Activated naive CD8-positive, alpha-beta T cell treated with anti-CD3 and anti-CD28 coated beads for 36 hours (primary cell): Measurements from ENCODE around the gene CCDC81. TPM values are rescaled to one million over a fixed set of nuclear protein-coding genes. Genes with fewer than 3 reads are reported as not detected.

Experiments
- DNase-seq: peaks from one replicate; pipeline ENCODE4 v3.0.0; 2021
- H3K27ac Mint-ChIP-seq: one replicate; pipeline ENCODE4 v1.8.0; 2022; ENCODE audit warnings: mild to moderate bottlenecking, moderate library complexity, mixed read lengths
- H3K27me3 Mint-ChIP-seq: one replicate; pipeline ENCODE4 v1.8.0; 2022; ENCODE audit warnings: mild to moderate bottlenecking, mixed read lengths
- H3K36me3 Mint-ChIP-seq: one replicate; pipeline ENCODE4 v1.8.0; 2021; ENCODE audit warnings: mild to moderate bottlenecking, mixed read lengths
- H3K4me1 Mint-ChIP-seq: one replicate; pipeline ENCODE4 v1.8.0; 2021; ENCODE audit warnings: mixed read lengths
- H3K4me3 Mint-ChIP-seq: one replicate; pipeline ENCODE4 v1.8.0; 2022; ENCODE audit warnings: mild to moderate bottlenecking, moderate library complexity, mixed read lengths
- H3K9me3 Mint-ChIP-seq: one replicate; pipeline ENCODE4 v1.8.0; 2022; ENCODE audit warnings: mixed read lengths
- total RNA-seq, 2 experiments: library from RNA; stranded (reverse); gene quantifications; one replicate each; pipeline ENCODE4 v1.2.3, GENCODE V29; 2021

The CCDC81 gene
- total RNA-seq, 2 experiments from 2014 or later: 0.16 to 0.42 TPM

DNA sequence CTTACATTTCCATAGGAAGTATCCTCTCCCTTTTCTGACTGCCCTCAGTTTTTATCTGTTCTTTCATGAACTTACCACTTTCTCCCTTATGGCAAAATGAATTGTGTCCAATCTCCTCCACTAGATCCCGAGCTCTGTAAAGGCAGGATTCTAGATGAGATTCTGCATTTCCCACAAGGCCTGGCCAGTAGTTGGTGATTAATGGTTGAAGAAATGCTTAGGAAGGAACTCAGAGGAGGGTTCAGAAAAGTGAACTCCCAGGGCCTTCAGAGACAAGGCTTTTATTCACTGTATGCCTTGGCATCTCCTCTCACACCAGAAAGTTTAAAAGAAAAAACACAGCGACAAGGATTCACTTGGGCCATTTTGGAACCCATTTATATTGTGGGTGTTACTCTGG is 66.2 kb downstream of the CCDC81 start:
- H3K36me3 Mint-ChIP-seq: peaks cover 30% of the 10 kb centered on the region
- H3K9me3 Mint-ChIP-seq: no peaks in the 10 kb centered on the region
- H3K4me3 Mint-ChIP-seq: no peak overlapping the region
- peak overlapping the region; percentile 67 for H3K27ac Mint-ChIP-seq
- DNase-seq: no peak
- peaks cover 49% of the 10 kb centered on the region for H3K4me1 Mint-ChIP-seq
- no peaks in the 10 kb centered on the region for H3K27me3 Mint-ChIP-seq

DNA sequence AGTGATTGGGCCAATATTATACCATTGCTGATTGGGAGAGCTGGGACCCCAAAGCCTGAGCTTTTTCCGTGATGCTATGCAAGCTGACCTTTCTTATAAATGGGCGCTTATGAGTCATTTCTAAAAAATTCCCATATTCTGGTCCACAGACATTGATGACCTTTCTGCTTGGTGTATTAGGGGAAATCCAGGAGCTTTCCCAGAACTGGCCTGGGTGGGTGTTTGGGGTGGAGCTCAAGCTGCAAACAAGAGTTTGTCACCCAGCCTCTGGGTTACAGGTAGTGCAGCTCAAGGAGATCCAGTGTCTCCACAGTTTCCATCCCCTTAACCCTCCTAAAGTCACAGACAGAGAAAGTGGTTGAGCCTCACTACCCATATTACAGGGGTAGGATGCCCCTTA is 67.7 kb downstream of the CCDC81 start:
- Mint-ChIP-seq H3K4me1 (peaks cover 60% of the 10 kb centered on the region), H3K9me3 (peaks cover 3% of the 10 kb centered on the region), H3K27ac (peak overlapping the region; percentile 84), H3K36me3 (peaks cover 39% of the 10 kb centered on the region), H3K4me3 (peak overlapping the region; percentile 29), H3K27me3 (no peaks in the 10 kb centered on the region)
- peak; percentile 66 for DNase-seq

DNA sequence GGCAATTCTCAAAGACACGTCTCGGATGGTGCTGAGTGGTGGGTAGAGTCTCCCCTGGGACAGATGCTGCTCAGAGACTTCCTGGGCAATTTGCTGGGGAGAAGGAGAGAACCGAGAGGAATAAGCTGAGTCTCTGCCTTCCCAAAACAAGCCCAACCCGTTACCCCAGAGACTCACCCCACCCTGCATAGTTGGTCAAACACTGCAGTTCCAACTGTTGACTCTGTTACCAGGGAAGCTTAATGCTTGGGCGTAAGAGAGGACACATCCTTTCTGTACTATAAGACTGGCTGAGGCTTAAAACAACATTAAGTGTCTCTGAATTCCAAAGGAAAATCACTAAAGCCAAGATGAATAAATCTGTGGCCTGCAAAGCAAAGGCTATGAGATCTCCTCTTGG is 68.1 kb downstream of the CCDC81 start:
- no peaks in the 10 kb centered on the region for H3K27me3 Mint-ChIP-seq
- peaks cover 40% of the 10 kb centered on the region for H3K36me3 Mint-ChIP-seq
- peak overlapping the region; percentile 84 for H3K27ac Mint-ChIP-seq
- peaks cover 60% of the 10 kb centered on the region for H3K4me1 Mint-ChIP-seq
- peak overlapping the region; percentile 29 for H3K4me3 Mint-ChIP-seq
- no peak for DNase-seq
- peaks cover 3% of the 10 kb centered on the region for H3K9me3 Mint-ChIP-seq

DNA sequence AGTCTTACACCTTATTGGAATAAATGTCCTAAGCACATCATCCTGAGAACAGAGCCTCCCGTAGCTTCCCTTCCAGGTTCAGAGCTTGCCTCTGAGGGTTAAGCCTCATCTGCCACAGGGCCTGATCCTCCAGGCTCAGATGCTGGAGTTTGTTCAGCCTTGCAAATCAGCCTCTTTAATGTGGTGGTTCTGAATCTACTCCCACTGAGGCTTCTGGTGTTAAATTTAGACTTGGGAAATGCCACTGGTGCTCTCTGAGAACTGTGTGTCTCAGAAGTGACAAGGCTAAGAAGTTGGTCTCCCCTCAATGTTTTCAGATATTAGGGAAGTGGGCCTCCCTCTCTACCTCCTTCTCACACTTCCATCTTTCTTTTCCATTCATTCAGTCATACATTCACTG is 68.7 kb downstream of the CCDC81 start:
- H3K9me3 Mint-ChIP-seq: peaks cover 3% of the 10 kb centered on the region
- no peaks in the 10 kb centered on the region for H3K27me3 Mint-ChIP-seq
- peaks cover 42% of the 10 kb centered on the region for H3K36me3 Mint-ChIP-seq
- no peak for DNase-seq
- H3K4me1 Mint-ChIP-seq: peaks cover 60% of the 10 kb centered on the region
- H3K27ac Mint-ChIP-seq: peak overlapping the region; percentile 84
- peak overlapping the region; percentile 25 for H3K4me3 Mint-ChIP-seq

DNA sequence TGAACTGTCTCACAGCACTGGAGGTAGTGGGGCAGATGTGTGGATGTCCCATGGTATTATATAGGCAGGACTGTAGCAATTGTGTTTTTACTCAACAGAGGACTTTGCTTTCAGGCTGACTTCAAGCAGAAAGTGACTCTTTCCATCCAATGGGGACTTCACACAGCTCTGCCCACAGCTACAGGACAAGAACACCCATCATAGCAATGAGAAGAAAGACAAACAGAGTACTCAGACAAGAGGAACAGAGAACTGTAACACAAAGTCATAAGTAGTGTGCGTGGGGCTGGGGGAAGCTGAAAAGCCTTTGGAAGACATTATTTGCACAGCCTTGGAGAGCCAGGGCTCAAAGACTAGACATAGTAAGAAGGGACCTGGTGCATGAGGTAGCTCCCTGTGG is 70.3 kb downstream of the CCDC81 start:
- Mint-ChIP-seq H3K9me3 (peaks cover 3% of the 10 kb centered on the region), H3K4me3 (no peak overlapping the region), H3K36me3 (peaks cover 42% of the 10 kb centered on the region), H3K27me3 (no peaks in the 10 kb centered on the region), H3K4me1 (peaks cover 60% of the 10 kb centered on the region), H3K27ac (peak overlapping the region; percentile 84)
- DNase-seq: no peak

DNA sequence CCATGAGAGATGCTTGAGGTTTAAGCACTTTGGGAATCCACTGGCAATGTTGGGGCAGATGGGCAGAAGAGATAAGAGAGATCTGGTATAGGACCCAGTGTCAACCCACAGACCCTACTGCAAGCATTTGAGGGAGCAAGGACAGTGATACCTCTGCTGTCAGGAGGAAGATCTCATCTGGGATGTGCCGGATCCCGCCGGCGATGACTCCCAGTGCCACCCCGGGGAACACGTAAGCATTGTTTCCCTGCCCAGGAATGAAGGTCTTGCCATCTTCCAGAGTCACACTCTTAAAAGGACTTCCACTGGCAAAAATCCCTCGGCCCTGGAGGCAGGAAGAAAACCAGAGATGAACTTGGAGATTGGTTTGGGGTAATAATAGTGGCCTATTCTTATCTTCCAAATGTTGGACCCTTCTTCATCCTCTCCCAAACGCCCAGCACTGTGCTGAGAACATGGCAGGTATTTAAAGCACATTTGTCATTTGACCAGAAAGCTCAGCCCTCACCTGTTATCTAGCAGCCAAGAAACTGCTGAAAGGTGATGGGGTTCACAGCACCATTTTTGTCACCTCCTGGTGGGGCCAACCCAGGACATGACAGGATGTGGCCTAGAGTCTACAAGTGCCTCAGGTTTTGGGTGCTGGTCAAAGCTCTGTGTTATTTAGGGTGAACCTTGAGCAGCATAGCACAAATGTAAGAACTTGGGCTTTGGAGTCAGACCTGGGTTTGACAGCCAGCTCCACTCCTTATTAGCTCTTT is 71.7 kb downstream of the CCDC81 start:
- Mint-ChIP-seq H3K4me3 (no peak overlapping the region), H3K27ac (peak overlapping the region; percentile 84), H3K36me3 (peaks cover 42% of the 10 kb centered on the region), H3K9me3 (peaks cover 3% of the 10 kb centered on the region), H3K4me1 (peaks cover 48% of the 10 kb centered on the region), H3K27me3 (no peaks in the 10 kb centered on the region)
- DNase-seq: no peak

DNA sequence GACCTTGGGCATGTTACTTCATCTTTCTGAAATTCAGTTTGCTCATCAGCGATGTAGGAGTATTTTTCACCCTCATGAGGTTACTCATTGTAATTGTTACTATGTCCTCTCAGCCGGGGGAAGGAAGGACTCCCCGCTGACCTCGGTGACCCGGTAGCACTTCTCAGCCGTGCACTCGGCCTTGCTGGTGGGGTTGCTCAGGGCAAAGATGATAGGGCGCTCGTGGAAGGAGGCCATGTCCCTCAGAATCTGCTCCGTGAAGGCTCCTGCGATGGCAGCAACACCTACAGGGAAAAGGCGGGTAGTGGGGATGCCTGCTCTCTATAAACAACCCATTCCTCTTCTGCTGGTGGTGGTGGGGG is 72.2 kb downstream of the CCDC81 start:
- H3K27me3 Mint-ChIP-seq: no peaks in the 10 kb centered on the region
- H3K27ac Mint-ChIP-seq: no peak overlapping the region
- no peak overlapping the region for H3K4me3 Mint-ChIP-seq
- H3K4me1 Mint-ChIP-seq: peaks cover 47% of the 10 kb centered on the region
- DNase-seq: no peak
- peaks cover 41% of the 10 kb centered on the region for H3K36me3 Mint-ChIP-seq
- H3K9me3 Mint-ChIP-seq: peaks cover 3% of the 10 kb centered on the region

DNA sequence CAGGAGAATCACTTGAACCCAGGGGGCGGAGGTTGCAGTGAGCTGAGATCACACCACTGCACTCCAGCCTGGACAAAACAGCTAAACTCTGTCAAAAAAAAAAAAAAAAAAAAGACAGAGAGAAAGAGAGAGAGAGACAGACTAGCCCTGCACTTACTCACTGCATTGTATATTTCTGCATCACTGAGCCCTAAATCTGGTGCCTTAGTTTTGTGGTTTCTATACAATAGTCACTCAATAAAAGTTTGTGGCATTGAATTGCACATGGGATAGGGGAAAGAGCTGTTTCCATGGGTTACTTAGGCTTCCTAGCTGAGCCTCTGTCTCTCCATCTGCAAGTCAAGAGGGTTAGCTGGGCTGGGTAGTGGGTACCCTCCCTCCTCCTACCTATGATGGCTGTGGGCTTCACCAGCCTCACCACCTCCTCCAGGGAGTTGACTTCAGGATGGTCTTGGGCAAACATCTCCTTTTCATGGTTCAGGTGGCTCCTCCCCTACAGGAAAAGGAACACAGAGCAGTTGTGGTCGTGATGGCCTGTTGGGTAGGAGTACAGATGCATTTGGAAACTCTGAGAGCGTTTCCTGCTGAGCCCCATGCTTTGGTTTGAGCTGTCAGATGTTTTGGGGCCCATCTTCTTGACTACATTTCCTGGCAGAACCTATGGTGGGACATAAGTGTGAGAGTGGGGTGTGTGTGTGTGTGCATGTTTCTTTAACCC is 73.2 kb downstream of the CCDC81 start:
- Mint-ChIP-seq H3K27ac (no peak overlapping the region), H3K4me1 (peaks cover 39% of the 10 kb centered on the region), H3K4me3 (peak overlapping the region; percentile 33), H3K36me3 (peaks cover 35% of the 10 kb centered on the region), H3K9me3 (peaks cover 3% of the 10 kb centered on the region), H3K27me3 (no peaks in the 10 kb centered on the region)
- peak; percentile 60 for DNase-seq

DNA sequence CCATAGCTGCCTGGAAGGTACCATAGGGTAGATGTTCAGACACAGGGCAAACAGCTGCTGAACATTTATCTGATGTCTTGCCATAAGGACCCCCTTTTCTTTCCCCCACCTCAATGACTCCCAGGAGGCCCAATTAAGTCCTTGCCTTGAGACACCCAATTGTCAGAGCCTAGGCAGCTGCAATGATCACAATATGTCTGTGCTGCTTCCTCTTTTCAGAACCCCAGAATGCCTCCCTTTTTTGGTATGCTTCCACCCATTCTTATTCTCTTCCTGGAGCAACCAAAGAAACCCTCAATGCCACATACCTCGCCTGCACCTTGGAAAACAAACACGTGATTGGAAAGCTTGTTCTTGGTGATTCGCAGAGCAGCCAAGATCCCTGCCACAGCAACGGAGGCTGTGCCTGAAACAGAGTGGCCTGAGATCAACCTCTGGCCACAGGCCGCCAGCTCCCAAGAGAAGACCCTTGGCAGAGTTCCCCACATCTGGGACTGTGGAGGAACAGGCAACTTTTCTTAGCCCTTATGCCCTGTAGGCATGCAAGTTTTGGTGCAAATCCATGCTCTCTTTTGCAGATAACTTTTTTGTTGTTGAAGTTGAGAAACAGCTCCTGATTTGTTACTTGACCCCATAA is 75.4 kb downstream of the CCDC81 start:
- DNase-seq: no peak
- Mint-ChIP-seq H3K4me1 (peaks cover 19% of the 10 kb centered on the region), H3K4me3 (no peak overlapping the region), H3K27me3 (no peaks in the 10 kb centered on the region), H3K36me3 (peaks cover 24% of the 10 kb centered on the region), H3K27ac (no peak overlapping the region), H3K9me3 (peaks cover 3% of the 10 kb centered on the region)

DNA sequence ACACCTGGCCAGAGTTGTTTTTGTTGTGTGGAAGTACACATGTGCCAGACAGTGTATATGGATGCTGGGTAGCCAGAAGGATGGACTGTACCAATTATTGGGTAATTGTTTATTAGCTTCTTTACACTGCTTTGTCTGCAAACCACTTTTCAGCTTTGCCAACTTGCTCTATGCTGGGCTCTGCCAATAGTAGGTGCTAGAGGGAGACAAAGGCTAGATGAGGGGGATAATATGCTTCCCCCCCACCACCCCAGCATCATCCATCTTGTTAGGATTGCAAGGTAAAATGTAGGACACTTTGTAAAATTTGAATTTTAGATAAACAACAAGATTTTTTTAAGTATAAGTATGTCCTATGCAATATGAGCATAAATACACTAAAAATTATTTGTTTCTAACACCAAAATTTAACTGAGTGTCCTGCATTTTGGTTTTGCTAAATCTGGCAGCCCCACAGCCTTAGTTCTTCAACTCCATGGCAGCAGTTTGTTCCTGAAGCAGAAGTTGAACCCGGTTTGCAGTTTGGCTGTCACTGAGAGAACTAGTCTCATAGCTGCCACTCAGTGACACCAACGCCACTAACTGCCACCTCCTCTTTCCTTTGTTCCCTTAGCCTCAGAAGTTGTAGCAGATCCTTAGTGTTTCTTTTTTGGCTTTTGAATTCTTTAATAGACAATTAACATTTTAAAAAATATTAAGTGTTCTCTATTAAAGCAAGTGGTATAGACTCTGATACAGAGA is 78.8 kb downstream of the CCDC81 start:
- no peak for DNase-seq
- Mint-ChIP-seq H3K27me3 (no peaks in the 10 kb centered on the region), H3K36me3 (peaks cover 6% of the 10 kb centered on the region), H3K9me3 (no peaks in the 10 kb centered on the region), H3K27ac (no peak overlapping the region), H3K4me1 (peaks cover 14% of the 10 kb centered on the region), H3K4me3 (no peak overlapping the region)

DNA sequence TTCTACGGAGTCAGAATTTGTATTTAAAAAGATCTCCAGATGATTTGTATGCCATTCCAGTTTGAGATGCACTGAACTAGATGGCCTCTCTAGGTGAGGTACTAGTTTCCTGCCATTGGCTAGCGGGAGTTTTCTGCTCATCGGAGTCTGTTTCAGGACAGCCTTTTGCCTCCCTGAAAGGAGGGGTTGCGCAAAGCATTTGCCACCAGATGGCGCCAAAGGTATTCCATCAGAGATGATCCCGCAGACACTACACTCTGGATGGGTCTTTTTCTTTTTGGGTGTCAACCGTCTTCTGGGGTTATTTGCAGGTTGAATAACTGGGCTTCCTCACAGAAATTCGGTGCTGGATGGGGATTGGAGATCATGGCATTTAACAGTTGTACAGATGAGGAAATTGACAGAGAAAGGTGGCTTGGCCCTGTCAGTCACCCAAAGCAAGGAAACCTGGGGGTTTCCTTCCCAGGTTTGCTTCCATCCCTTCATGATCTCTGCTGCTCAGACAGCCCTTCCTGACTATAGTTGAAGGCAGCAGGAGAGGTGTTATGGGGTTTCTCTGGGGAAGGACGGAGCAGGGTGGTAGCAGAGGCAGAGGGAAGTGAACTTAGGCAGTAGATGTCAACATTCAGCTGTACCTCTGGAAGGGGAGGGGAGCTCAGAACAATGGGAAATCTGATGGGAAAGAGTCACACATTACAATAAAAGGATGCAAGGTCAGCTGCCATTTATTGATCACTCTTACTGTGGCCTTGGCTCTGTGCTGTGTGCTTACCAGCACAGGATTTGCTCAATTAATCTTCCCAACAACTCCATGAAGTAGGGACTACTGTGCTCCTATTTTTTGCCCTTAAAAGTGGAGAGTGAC is 81.6 kb downstream of the CCDC81 start:
- DNase-seq: peak; percentile 71
- Mint-ChIP-seq H3K9me3 (no peaks in the 10 kb centered on the region), H3K27ac (peak overlapping the region; percentile 52)

DNA sequence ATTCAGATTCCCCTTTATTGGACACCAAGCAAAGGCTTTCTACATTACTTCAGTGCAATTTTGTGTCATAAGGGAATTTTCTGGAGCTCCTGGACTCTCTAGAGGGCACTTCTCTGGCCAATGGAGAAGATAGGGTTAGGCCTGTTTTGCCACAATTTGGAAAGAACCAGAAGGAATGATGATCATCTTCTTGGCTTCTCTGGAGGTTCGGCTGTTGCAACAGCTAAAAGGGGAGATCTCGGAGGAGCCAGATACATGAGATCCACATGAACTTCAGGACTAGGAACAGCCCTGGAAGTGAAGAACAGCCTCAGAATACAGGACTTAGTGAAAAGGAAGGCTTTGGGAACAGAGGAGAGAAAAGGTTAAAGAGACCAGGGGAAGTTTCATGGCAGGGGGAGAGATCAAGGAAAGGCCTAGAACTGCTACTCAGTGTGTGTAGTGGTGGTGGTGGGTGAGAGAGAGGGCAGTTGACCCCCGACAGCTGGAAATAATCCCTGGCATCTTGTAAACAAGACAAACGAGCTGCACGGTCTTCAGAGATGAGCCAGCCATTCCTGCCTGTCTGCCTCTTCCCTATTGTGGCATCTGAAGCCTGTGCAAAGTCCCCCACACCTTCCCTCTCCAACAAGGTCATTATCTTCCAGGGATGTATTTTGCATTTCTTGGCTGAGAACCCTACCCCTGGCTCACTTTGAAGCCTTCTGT is 83.8 kb downstream of the CCDC81 start:
- Mint-ChIP-seq H3K27me3 (no peaks in the 10 kb centered on the region), H3K27ac (no peak overlapping the region), H3K4me3 (no peak overlapping the region), H3K9me3 (no peaks in the 10 kb centered on the region), H3K4me1 (peaks cover 24% of the 10 kb centered on the region), H3K36me3 (peaks cover 2% of the 10 kb centered on the region)
- DNase-seq: no peak

More for the DNA sequence above, 81.6 kb downstream of the CCDC81 start:
- Mint-ChIP-seq H3K36me3 (peaks cover 2% of the 10 kb centered on the region), H3K27me3 (no peaks in the 10 kb centered on the region), H3K4me3 (no peak overlapping the region), H3K4me1 (peaks cover 24% of the 10 kb centered on the region)

DNA sequence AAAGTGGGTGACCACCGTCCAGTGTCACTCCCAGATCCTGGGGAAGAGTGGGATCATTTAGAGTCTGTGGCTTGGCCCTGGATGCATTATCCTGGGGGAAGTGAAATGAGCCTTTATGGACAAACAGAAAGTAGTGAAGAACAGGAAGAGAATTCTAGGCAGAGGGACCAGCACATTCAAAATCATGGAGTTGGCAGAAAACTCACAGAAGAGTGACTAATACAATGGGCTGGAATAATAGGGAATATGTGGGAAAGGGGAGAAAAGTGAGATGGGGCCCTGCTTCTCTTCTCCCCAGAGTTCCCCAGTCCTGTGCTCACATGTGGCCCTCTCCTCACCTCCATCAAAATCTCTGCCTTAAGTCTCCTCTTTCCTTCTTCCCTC is 84.3 kb downstream of the CCDC81 start:
- H3K27ac Mint-ChIP-seq: no peak overlapping the region
- H3K4me1 Mint-ChIP-seq: peaks cover 22% of the 10 kb centered on the region
- H3K36me3 Mint-ChIP-seq: peaks cover 2% of the 10 kb centered on the region
- no peaks in the 10 kb centered on the region for H3K9me3 Mint-ChIP-seq
- DNase-seq: no peak
- H3K4me3 Mint-ChIP-seq: no peak overlapping the region
- no peaks in the 10 kb centered on the region for H3K27me3 Mint-ChIP-seq
